Measurements from ENCODE around the gene CLDN24. TPM values are rescaled to one million over a fixed set of nuclear protein-coding genes. Genes with fewer than 3 reads are reported as not detected.

The CLDN24 gene
- total RNA-seq, result not detected in 2 replicates

DNA sequence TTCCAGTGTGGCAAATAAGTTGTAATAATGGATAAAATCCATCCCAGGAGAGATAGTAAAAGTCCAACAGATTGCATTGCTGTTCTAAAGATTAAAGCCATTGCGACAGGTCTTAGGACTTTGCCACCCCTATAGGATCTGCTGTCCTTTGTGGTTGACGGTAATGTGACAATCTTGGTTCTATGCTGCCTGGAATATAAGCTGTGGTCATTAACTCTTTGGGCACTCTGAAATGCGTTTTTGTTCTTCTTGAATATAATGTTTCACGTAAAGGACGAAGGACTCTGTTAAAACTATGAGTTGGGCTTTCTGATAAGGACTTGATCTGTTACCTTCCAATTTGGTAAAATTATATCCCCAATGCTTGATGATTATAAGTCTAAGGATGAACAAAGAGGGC is at the start of gene CLDN24:
Gene CLDN24, minus strand, starts transcription at position 101 of the 400 bp plus-strand sequence. Its CDS starts 0 bp downstream, at position 101.

DNA sequence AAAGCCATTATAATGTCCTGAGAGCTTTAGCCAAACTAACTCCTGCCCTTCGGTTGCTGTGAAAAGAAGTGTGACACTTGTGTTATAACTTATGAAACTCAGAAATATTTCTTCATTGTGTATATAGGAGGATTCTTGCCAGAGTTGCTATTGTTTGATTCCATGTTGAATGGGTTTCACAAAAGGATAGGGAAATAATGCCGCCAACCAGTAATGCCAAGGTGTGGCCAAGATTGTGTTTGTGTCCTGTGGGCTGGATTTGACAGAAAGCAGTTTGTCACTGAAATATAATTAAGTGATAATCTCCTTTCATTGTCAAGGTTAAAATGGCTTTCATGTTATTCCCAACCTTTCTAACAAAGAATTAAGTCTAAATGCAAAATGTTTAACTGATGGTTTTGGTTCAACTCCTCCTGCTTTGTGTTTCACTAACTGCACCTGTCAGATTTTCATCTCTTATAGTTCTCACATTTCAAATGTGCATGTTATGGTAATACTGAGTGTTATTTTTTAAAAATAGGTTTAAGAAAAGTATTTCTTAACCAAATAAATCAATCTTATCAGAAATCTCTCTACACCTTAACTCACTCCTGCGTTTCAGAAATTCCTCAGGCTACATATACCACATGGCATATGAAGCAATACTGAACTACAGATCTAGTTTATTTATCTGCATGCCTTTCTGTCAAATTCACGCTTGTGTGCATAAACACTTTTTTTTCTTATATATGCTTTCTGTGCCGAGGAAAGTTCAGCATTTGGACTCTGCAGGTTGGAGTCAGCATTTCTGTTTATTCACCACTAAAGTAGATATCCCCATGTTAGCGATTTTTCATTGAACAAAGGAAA is 1.8 kb downstream of the CLDN24 start, which contains the start of gene CLDN22:
Gene CLDN22, minus strand, starts transcription at position 66 of the 849 bp plus-strand sequence. Its CDS starts 58 bp downstream, at position 8.

Other genes starting within 250 kb of the CLDN24 start
- 11.3 and 21.8 TPM in 2 replicates for gene WWC2, start 223.2 kb downstream of the CLDN24 start, total RNA-seq
- not detected in 2 replicates for gene CLDN22, start 2.1 kb downstream of the CLDN24 start, total RNA-seq
- gene CDKN2AIP, start 122.2 kb upstream of the CLDN24 start, total RNA-seq, result 10.6 and 22.6 TPM in 2 replicates
- 9.2 and 25.8 TPM in 2 replicates for gene ING2, start 182.6 kb upstream of the CLDN24 start, total RNA-seq